OCI-LY3 (cell line): Measurements from ENCODE around the gene MITD1.

Source experiments
- H2AFZ ChIP-seq: fragments of 200-600, 300-600 bp; shearing (Covaris generic); 2 replicates; pipeline ENCODE4 v1.6.0; 2014; ENCODE audit warnings: antibody characterized with exemption, low read depth, low read length
- H3K27ac ChIP-seq: fragments of 200-600, 300-600 bp; sonication (generic); 2 replicates; pipeline ENCODE4 v1.5.1; 2014; ENCODE audit warnings: mild to moderate bottlenecking, low read length, moderate library complexity, mixed read lengths
- H3K27me3 ChIP-seq: fragments of 200-600, 300-600 bp; sonication (generic); 2 replicates; pipeline ENCODE4 v1.6.1; 2014; ENCODE audit warnings: low read depth, low read length, mixed read lengths
- H3K36me3 ChIP-seq: fragments of 200-600, 300-600 bp; sonication (generic); replicated peaks from 2 replicates; pipeline ENCODE3; 2014; ENCODE audit warnings: low read depth, low read length, mixed read lengths
- H3K4me1 ChIP-seq: fragments of 300-600, 200-600 bp; sonication (generic); 2 replicates; pipeline ENCODE4 v1.6.1; 2014; ENCODE audit warnings: low read length, mixed read lengths
- H3K4me2 ChIP-seq: fragments of 200-600, 300-600 bp; sonication (generic); 2 replicates; pipeline ENCODE4 v1.6.1; 2014; ENCODE audit warnings: low read length, mixed read lengths
- H3K4me3 ChIP-seq: fragments of 300-600, 200-600 bp; sonication (generic); 2 replicates; pipeline ENCODE4 v1.5.1; 2014; ENCODE audit warnings: antibody characterized with exemption, mild to moderate bottlenecking, low read length, moderate library complexity
- H3K79me2 ChIP-seq: fragments of 300-600, 200-600 bp; shearing (Covaris generic); 2 replicates; pipeline ENCODE4 v1.6.1; 2014; ENCODE audit warnings: mild to moderate bottlenecking, low read length, mixed read lengths
- H3K9ac ChIP-seq: fragments of 300-600, 200-600 bp; shearing (Covaris generic); 2 replicates; pipeline ENCODE4 v1.6.0; 2014; ENCODE audit warnings: mild to moderate bottlenecking, low read length, moderate library complexity
- H3K9me3 ChIP-seq: fragments of 200-600, 300-600 bp; shearing (Covaris generic); 2 replicates; pipeline ENCODE4 v1.6.1; 2014; ENCODE audit warnings: low read length, mixed read lengths; ENCODE audit not compliant: insufficient read depth
- H4K20me1 ChIP-seq: fragments of 200-600, 300-600 bp; sonication (generic); 2 replicates; pipeline ENCODE4 v1.6.1; 2016; ENCODE audit warnings: low read length, mixed read lengths; ENCODE audit not compliant: insufficient read depth
- EZH2phosphoT487 ChIP-seq: fragments of 200-600 bp; shearing (Covaris generic); IDR thresholded peaks from 2 replicates; pipeline ENCODE4 v1.6.1; 2018; ENCODE audit warnings: antibody characterized with exemption, mixed run types, low read depth
- TF ChIP-seq, protein P1 (sequence below): fragments of 200-600, 300-600 bp; sonication (generic); IDR thresholded peaks from 2 replicates; pipeline ENCODE4 v1.5.1; 2014; ENCODE audit warnings: antibody characterized with exemption, low read length, low read depth

MITD1 gene

DNA sequence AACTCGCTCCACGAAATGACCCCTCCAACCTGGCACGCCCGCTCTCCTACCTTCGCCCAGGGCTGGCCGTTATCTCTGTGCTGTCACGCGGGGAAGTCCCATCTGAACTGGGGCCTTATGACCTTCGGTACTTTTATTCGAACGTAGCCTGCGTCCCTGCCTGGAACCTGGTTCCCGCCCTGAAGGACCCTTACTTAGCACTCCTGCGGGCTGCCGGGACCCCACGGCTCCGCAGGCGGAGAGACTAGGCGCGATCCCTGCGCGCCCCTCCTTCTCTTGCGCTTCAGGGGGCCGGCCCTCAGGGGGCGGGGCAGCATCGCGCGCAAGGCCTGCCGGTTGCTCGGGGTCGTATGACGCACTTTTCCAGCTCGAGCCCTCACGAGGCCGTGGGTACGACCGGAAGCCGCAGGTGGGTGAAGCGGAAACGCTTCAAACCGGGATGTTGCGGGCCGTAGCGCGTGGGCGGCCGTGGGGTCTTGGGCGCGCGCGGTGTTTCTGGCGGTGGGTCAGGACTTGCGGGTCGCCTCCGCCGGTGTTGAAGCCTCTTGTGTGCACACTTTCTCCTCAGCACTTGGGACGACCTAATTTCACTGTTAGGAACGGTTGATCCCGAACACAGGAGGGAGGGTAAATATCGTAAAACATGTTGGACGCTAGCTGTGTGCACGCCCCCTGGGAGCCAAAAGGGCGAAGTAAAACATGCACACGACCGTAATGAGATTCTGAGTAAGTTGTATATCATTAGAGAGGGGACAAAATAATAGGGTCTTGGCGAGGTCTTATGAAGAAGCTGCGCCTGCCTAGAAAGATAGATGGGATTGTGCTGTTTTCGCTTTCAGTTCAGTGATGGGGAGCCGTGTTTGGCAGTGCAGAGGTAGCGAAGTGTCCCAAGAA, 26.0 kb downstream of the MITD1 start, which contains the start of the genes LIPT1 and TSGA10:
Gene LIPT1, plus strand, starts transcription at position 325 of the 894 bp plus-strand sequence. CDS start 6,991 bp downstream, outside the sequence.
Gene TSGA10, minus strand, starts transcription at position 300 of the 894 bp plus-strand sequence. CDS start 45,503 bp downstream, outside the sequence.
- Histone ChIP-seq H3K4me2 (peak within 1 kb of the TSS; percentile 97), H3K9me3 (no peaks in the 10 kb centered on the region), H3K36me3 (peaks cover 8% of the 10 kb centered on the region), H3K27ac (peak within 1 kb of the TSS; percentile 71), H4K20me1 (no peaks in the 10 kb centered on the region), H3K4me1 (peaks cover 17% of the 10 kb centered on the region), H2AFZ (peak within 1 kb of the TSS; percentile 96), H3K4me3 (peak within 1 kb of the TSS; percentile 93), H3K27me3 (no peaks in the 10 kb centered on the region), H3K79me2 (peaks cover 19% of the 10 kb centered on the region), H3K9ac (peak within 1 kb of the TSS; percentile 89)
- TF ChIP-seq, protein P1, sequence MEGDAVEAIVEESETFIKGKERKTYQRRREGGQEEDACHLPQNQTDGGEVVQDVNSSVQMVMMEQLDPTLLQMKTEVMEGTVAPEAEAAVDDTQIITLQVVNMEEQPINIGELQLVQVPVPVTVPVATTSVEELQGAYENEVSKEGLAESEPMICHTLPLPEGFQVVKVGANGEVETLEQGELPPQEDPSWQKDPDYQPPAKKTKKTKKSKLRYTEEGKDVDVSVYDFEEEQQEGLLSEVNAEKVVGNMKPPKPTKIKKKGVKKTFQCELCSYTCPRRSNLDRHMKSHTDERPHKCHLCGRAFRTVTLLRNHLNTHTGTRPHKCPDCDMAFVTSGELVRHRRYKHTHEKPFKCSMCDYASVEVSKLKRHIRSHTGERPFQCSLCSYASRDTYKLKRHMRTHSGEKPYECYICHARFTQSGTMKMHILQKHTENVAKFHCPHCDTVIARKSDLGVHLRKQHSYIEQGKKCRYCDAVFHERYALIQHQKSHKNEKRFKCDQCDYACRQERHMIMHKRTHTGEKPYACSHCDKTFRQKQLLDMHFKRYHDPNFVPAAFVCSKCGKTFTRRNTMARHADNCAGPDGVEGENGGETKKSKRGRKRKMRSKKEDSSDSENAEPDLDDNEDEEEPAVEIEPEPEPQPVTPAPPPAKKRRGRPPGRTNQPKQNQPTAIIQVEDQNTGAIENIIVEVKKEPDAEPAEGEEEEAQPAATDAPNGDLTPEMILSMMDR = peak; percentile 29
- no peak for TF ChIP-seq EZH2phosphoT487

DNA sequence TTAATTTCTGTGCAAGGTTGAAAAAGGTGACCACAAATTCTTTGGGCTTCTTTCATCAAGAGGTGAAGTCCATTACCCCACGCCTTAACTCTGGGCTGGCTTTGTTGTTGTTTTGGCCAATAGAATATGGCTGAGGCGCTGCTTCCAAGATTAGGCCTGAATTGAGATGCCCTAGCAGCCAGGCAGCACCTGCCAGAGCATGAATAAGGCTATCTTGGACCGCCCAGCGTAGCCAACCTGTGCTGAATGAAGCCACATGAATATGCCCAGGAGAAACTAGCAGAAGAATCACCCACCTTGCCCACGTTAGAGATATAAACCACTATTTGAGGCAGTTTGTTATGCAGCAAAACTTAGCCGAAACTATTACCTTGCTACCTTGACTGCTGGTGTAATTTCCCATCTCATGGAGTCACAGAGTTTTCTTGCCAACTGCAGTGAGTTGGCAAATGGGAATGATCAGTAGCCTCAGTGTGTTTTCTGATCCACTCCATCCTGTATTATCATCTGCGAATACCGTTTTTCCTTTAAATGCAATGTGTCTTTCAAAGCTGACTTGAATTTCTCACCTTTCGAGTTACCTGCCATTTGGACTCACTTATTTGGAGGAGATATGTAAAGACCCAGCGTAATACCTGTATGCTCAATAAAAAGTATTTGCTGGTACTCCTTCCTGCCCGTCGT, 26.8 kb downstream of the MITD1 start:
- Histone ChIP-seq H3K79me2 (peaks cover 19% of the 10 kb centered on the region), H3K4me3 (peak overlapping the region; percentile 93), H3K9me3 (no peaks in the 10 kb centered on the region), H2AFZ (peak overlapping the region; percentile 89), H3K4me1 (peaks cover 17% of the 10 kb centered on the region), H3K27ac (peak overlapping the region; percentile 71; the same call in 1 of the 2 replicates), H3K4me2 (peak overlapping the region; percentile 97), H4K20me1 (no peaks in the 10 kb centered on the region), H3K27me3 (no peaks in the 10 kb centered on the region), H3K36me3 (peaks cover 4% of the 10 kb centered on the region), H3K9ac (peak overlapping the region; percentile 89)
- TF ChIP-seq, protein P1 = no peak
- no peak for TF ChIP-seq EZH2phosphoT487

DNA sequence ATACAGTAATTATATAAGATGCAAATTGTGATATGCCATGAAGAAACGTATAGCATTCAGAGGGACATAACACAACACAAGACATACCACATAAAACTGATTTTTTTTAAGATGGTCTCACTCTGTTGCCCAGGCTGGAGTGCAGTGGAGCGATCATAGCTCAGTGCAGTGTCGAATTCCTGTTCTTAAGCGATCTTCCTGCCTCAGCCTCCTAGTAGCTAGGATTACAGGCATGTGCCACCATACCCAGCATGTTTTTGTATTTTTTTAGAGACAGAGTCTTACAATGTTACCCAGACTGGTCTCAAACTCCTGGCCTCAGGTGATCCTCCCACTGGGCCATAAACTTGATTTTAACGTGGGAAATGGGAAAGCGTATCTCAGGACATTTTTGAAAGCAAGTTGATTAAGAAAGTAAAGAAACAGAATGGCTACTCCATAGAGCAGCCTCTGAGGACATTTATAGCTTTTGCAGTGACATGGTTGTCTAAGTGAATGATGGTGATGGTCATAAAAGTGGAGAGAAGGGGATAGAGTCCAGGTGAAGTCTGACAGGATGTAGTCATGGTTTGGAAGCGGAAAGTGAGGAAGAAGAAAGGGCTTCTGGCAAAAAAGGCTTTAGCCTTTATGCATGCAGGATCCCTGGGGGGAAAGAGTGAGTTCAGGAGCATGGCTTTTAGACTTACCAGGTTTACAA, 28.5 kb downstream of the MITD1 start:
- H3K9ac ChIP-seq = no peak overlapping the region
- no peaks in the 10 kb centered on the region for H3K27me3 ChIP-seq
- H3K36me3 ChIP-seq = peaks cover 4% of the 10 kb centered on the region
- H3K4me2 ChIP-seq = no peak overlapping the region
- H3K79me2 ChIP-seq = peaks cover 19% of the 10 kb centered on the region
- H2AFZ ChIP-seq = no peak overlapping the region
- no peaks in the 10 kb centered on the region for H3K9me3 ChIP-seq
- H3K27ac ChIP-seq = no peak overlapping the region
- no peaks in the 10 kb centered on the region for H4K20me1 ChIP-seq
- H3K4me1 ChIP-seq = peaks cover 17% of the 10 kb centered on the region
- no peak overlapping the region for H3K4me3 ChIP-seq
- TF ChIP-seq EZH2phosphoT487 = no peak
- TF ChIP-seq, protein P1 = no peak
